Body of pancreas (tissue), 4 donors: Measurements from ENCODE around the gene AMPH. TPM values are rescaled to one million over a fixed set of nuclear protein-coding genes. Genes with fewer than 3 reads are reported as not detected.

Experiments
- ATAC-seq: fragments of 150-250 bp; one replicate; pipeline ENCODE4 v1.9.1; 2016
- DNase-seq, 4 donors: peaks; one replicate each; pipeline ENCODE4 v3.0.0-alpha.2; 2019
- H3K27ac ChIP-seq, 4 donors: fragments of 200-600 bp; sonication (generic); 1 replicate in 3 of 4; 2 replicates in 1 of 4; pipeline versions ENCODE4 v1.5.1 to v1.6.1; 2016 to 2019; ENCODE audit warnings: mild to moderate bottlenecking in 1 of 4, mixed read lengths in 1 of 4, moderate library complexity in 1 of 4
- H3K27me3 ChIP-seq, 2 donors: fragments of 200-600 bp; sonication (generic); one replicate each; pipeline ENCODE4 v1.6.0; 2016; ENCODE audit warnings: mild to moderate bottlenecking in 1 of 2
- H3K36me3 ChIP-seq, 2 donors: fragments of 200-600 bp; sonication (generic); replicated peaks in 1 of 2; 2 replicates each; pipeline ENCODE4 v1.5.1; 2016; ENCODE audit warnings: low read depth in 2 of 2; ENCODE audit not compliant: insufficient read depth in 1 of 2
- H3K4me1 ChIP-seq: fragments of 200-600 bp; sonication (generic); one replicate; pipeline ENCODE4 v1.6.0; 2016
- H3K4me3 ChIP-seq, 2 donors: fragments of 200-600 bp; sonication (generic); 1 replicate in 1 of 2; 2 replicates in 1 of 2; pipeline ENCODE4 v1.5.1; 2016 to 2019
- H3K9me3 ChIP-seq, 3 donors: fragments of 200-600 bp; sonication (generic); 1 replicate in 2 of 3; 2 replicates in 1 of 3; pipeline ENCODE4 v1.5.1; 2016
- CTCF ChIP-seq, 7 experiments: fragments of 450-650 bp in 4 of 7; fragments of 200-600 bp in 3 of 7; sonication (generic) in 3 of 7; IDR thresholded peaks; one replicate each; pipeline ENCODE4 v1.5.1; 2016 to 2019; ENCODE audit warnings: antibody characterized with exemption in 7 of 7
- POLR2A ChIP-seq, 3 donors: fragments of 450-650 bp; IDR thresholded peaks; one replicate each; pipeline ENCODE4 v1.6.1; 2016; ENCODE audit warnings: antibody characterized with exemption in 3 of 3, mild to moderate bottlenecking in 2 of 3
- WGBS, 2 donors: methylation state at CpG; one replicate each; pipeline ENCODE4 v1.1.5; 2017; 5-methylcytosine and 5-hydroxymethylcytosine counted together
- intact Hi-C: fragments of 100-400 bp; cut with DNase I; formaldehyde crosslinking; loops from one replicate; pipeline ENCODE4 v1.15.1; 2023
- total RNA-seq, 2 donors: library from RNA; depleted of rRNA; stranded (reverse); fragments of >200 nt; gene quantifications; one replicate each; pipeline ENCODE4 v1.1.0, GENCODE V29; 2016

AMPH gene
- total RNA-seq, 2 donors from 2014 or later = 2.6 to 14.2 TPM

GRCh38 chr7:38477333-38477732, 153.8 kb downstream of the AMPH start:
- ATAC-seq (no peak), DNase-seq (no peak)
- 64 to 80% methylated on average over 1 of the region's 1 CpG for WGBS, 2 donors
- Histone ChIP-seq H3K27me3 (no peaks in the 10 kb centered on the region), H3K36me3 (no peaks in the 10 kb centered on the region), H3K9me3 (no peaks in the 10 kb centered on the region), H3K4me1 (no peaks in the 10 kb centered on the region), H3K27ac (no peak overlapping the region), H3K4me3 (no peak overlapping the region)
- intact Hi-C loops = no loop called here
- TF ChIP-seq POLR2A (IDR thresholded peaks at IDR 0.05) = no peak
- no peak for TF ChIP-seq CTCF (IDR thresholded peaks at IDR 0.05)

GRCh38 chr7:38476764-38477163, 154.4 kb downstream of the AMPH start:
- no peak for ATAC-seq
- H3K9me3 ChIP-seq = no peaks in the 10 kb centered on the region
- no peaks in the 10 kb centered on the region for H3K36me3 ChIP-seq
- no peaks in the 10 kb centered on the region for H3K4me1 ChIP-seq
- no peak overlapping the region for H3K27ac ChIP-seq
- TF ChIP-seq CTCF (IDR thresholded peaks at IDR 0.05) (no peak), POLR2A (IDR thresholded peaks at IDR 0.05) (no peak)
- WGBS, 2 donors = 72 to 73% methylated on average over 6 of the region's 6 CpGs
- no peak overlapping the region for H3K4me3 ChIP-seq
- no peak for DNase-seq
- intact Hi-C loops = no loop called here
- H3K27me3 ChIP-seq = no peaks in the 10 kb centered on the region

- Histone ChIP-seq H3K4me1 (no peaks in the 10 kb centered on the region), H3K9me3 (no peaks in the 10 kb centered on the region), H3K36me3 (no peaks in the 10 kb centered on the region), H3K27ac (no peak overlapping the region), H3K4me3 (no peak overlapping the region), H3K27me3 (no peaks in the 10 kb centered on the region)
- intact Hi-C loops = no loop called here
- TF ChIP-seq POLR2A (IDR thresholded peaks at IDR 0.05) (no peak), CTCF (IDR thresholded peaks at IDR 0.05) (no peak)
- WGBS, 2 donors = 58 to 65% methylated on average over 6 of the region's 6 CpGs
- ATAC-seq = no peak
- DNase-seq = no peak
These were observed 165.2 kb downstream of the AMPH start for GRCh38 chr7:38465956-38466355.

GRCh38 chr7:38463277-38464225, 167.6 kb downstream of the AMPH start:
- Histone ChIP-seq H3K27me3 (no peaks in the 10 kb centered on the region), H3K9me3 (peaks cover 0 to 2% (median 0%) of the 10 kb centered on the region in 3 donors), H3K27ac (no peak overlapping the region), H3K4me1 (no peaks in the 10 kb centered on the region), H3K36me3 (no peaks in the 10 kb centered on the region), H3K4me3 (no peak overlapping the region)
- WGBS, 2 donors = 23 to 29% methylated on average over 8 of the region's 8 CpGs
- intact Hi-C loops = no loop called here
- no peak for ATAC-seq
- DNase-seq = peak in 2 of 4 donors; percentile 30 to 57
- TF ChIP-seq CTCF (IDR thresholded peaks at IDR 0.05) (no peak), POLR2A (IDR thresholded peaks at IDR 0.05) (no peak)
